Mucosa of stomach (tissue), 1 donor: ENCODE results near the gene KCNQ4.

Experiments used
- H3K27me3 ChIP-seq: one replicate; pipeline ENCODE4 v1.7.0; 2013; ENCODE audit warnings: mild to moderate bottlenecking, low read length; ENCODE audit not compliant: control insufficient read depth, insufficient read depth
- H3K36me3 ChIP-seq: one replicate; pipeline ENCODE4 v1.7.0; 2013; ENCODE audit warnings: low read length; ENCODE audit not compliant: control insufficient read depth, insufficient read depth
- H3K4me1 ChIP-seq: one replicate; pipeline ENCODE4 v1.7.0; 2013; ENCODE audit warnings: mild to moderate bottlenecking, low read length; ENCODE audit not compliant: control insufficient read depth, insufficient read depth
- H3K4me3 ChIP-seq: one replicate; pipeline ENCODE4 v1.7.0; 2013; ENCODE audit warnings: low read length
- H3K9ac ChIP-seq: one replicate; pipeline ENCODE4 v1.7.0; 2013; ENCODE audit warnings: mild to moderate bottlenecking, low read length, moderate library complexity
- H3K9me3 ChIP-seq: one replicate; pipeline ENCODE4 v1.7.0; 2013; ENCODE audit warnings: mild to moderate bottlenecking, low read length, moderate library complexity; ENCODE audit not compliant: control insufficient read depth
- donor health status: Pancreatic carcinoma.

Gene KCNQ4

DNA sequence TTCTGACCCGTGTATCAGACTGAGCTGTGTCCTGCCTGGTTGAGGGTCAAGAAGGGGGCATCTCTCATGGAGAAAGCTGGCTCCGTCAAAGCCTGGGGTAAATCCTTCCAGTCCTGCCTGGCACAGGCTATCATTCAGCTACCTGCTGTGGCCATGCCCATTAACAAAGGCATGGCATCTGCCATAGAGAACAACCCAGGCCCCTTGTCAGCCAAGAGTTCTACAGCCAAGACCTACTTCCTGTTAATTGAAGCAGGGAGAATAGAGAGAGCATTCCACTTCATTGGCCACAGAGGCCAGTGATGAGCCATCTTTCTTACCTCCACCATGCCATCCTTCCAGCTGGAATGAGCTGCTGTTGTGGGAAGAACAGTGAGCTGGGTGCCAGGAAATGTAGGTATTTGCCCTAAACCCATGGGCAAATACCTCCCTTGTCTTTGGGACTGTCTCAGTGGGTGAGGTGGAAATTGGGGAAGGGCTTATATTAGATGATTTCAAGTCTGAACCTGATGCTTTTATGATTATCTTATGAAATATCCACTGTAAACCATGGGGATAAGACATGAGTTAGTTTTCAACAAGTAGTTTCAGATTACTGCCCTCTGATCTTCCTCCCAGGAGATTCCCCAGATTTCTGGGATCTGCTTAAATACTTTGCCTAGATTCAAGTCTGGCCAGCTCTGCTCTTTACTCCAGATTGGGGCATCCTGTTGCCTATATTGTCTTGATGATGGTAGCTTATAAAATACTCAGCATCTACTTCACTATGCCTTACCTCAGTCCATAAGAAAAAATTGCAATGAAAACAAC is 11.2 kb upstream of the KCNQ4 start:
- no peak overlapping the region for H3K9ac ChIP-seq
- peaks cover 11% of the 10 kb centered on the region for H3K4me1 ChIP-seq
- H3K9me3 ChIP-seq: no peaks in the 10 kb centered on the region
- peaks cover 2% of the 10 kb centered on the region for H3K36me3 ChIP-seq
- H3K4me3 ChIP-seq: no peak overlapping the region
- H3K27me3 ChIP-seq: no peaks in the 10 kb centered on the region

DNA sequence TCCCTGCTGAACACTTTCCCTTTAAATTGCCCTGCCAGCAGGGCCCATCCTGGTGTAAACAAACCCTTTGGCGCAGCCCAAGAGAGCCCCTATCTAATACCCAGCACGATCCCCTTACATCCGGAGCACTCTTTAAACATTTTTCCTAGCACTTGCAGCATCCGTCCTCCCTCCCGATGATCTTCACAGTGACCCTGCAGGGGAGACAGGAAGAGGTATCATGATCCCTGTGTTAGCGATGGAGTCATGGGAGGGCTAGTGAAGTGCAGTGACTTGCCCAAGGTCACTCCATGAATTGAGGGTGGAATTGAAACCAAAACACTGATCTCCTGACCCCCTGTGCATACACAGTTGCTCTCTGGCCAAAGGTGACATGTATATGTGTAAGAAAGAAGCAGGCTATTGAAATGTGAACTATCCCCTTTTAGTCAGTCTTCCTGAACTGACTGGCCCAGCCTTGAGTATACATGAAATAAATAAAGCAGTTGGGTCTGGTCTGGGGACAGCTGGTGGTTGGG is 9.8 kb upstream of the KCNQ4 start:
- Histone ChIP-seq H3K36me3 (no peaks in the 10 kb centered on the region), H3K9me3 (no peaks in the 10 kb centered on the region), H3K4me3 (no peak overlapping the region), H3K4me1 (peaks cover 11% of the 10 kb centered on the region), H3K27me3 (no peaks in the 10 kb centered on the region), H3K9ac (no peak overlapping the region)

DNA sequence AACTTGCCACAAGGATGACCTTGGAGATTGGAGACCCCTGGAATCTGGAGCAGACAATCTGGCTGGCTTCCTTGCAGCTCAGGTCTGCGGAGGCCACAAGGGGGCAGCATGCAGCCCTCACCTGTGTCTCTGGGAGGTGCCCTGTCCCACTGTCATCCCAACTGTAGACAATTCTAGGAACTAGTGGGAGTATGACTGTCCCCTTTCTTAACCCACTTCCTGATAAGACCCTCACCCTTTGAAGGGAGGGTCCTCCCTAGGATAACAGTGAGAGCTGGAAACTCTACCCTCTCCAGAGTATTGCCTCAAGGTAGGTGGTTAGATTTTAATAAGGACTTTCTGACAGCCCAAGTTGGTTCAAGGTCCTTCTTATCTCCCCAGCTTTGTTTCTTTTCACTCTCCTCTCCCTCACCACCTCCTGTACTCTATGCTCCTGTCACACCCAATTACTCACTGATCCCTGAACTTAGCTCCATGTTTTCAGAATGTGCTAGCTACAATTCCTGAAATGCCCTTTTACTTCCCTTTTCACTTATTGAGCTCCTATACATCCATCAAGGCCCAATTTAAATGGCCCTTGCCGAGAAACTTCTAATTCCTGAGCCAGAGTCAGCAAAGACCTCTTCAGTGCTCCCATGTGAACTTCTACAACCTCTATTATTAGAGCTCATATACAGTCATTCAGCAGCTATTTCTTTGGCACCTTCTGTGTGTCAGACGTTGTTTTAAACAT is 9.2 kb upstream of the KCNQ4 start:
- H3K9ac ChIP-seq: no peak overlapping the region
- no peak overlapping the region for H3K4me3 ChIP-seq
- no peaks in the 10 kb centered on the region for H3K27me3 ChIP-seq
- peaks cover 11% of the 10 kb centered on the region for H3K4me1 ChIP-seq
- no peaks in the 10 kb centered on the region for H3K36me3 ChIP-seq
- H3K9me3 ChIP-seq: no peaks in the 10 kb centered on the region

DNA sequence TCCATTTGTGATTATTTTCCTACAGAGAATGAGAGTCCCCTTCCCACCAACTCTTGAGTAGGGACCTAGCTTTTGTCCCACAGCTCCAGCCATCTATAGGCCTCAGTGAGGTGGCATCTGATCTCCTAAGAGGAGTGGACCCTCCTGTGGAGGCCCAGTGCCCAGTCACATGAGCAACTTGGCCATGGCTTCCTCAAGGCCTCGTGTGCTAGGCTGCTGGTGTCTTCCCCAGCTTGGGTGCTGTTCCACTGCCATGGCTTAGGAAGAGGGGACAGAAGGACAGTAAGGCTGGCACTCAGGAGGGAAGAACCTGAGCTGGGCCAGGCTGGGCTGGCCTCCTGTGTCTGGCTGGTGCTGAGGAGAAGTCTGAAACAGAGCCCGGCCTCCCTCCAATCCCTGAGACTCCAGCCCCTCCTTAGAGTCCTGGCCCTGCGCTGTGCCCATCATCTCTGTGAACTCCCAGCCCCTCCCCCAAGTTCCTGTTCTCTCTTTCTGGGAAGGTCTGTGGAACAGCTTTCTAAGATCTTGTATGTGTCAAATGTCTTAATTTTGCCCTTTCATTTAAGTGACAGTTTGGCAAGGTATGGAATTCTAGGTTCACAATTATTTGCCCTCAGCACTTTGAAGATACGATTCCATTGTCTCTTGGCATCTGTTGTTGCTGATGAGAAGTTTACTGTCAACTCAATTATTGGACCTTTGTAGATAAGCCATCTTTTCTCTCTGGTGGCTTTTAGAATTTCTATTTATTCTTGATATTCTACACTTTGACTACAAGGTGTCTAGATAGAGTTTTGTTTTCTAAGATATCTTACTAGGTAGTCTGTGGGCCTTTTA is 7.1 kb upstream of the KCNQ4 start:
- Histone ChIP-seq H3K36me3 (no peaks in the 10 kb centered on the region), H3K9ac (no peak overlapping the region), H3K27me3 (no peaks in the 10 kb centered on the region), H3K9me3 (no peaks in the 10 kb centered on the region), H3K4me1 (peaks cover 11% of the 10 kb centered on the region), H3K4me3 (no peak overlapping the region)

DNA sequence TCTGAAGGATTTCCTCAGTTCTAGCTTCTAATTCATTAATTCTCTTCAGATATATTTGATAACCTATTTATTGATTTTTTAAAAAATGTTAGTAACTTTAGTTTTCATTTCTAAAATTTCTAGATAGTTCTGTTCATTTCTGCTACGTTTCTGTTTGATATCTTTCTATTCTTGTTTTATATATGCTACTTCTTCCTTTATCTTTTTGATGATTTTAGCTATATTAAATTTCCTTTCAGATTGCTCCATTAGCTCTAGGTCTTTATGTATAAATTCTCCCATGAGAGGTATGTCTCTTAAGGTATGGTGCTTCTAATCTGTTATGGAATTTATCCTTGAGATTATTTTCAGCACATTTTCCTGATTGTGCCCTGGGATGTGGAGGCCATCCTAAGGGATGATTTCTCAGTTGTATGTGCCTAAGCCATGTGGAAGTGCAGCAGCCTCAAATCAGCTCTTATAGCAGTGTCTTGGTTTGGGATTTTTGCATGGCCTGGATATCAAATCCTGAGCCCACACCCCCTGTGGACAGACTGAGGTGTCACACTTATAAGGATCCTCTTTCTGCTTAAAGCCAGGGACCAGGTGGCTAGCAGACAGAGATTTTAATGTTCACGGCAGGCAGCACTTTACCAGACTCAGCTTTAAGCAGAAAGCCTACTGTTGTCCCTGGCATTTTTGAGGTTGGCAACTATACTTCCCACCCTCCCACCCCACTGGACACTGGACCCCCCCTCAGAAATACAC is 6.2 kb upstream of the KCNQ4 start:
- Histone ChIP-seq H3K4me3 (no peak overlapping the region), H3K27me3 (no peaks in the 10 kb centered on the region), H3K36me3 (no peaks in the 10 kb centered on the region), H3K9ac (no peak overlapping the region), H3K4me1 (peaks cover 11% of the 10 kb centered on the region), H3K9me3 (no peaks in the 10 kb centered on the region)

DNA sequence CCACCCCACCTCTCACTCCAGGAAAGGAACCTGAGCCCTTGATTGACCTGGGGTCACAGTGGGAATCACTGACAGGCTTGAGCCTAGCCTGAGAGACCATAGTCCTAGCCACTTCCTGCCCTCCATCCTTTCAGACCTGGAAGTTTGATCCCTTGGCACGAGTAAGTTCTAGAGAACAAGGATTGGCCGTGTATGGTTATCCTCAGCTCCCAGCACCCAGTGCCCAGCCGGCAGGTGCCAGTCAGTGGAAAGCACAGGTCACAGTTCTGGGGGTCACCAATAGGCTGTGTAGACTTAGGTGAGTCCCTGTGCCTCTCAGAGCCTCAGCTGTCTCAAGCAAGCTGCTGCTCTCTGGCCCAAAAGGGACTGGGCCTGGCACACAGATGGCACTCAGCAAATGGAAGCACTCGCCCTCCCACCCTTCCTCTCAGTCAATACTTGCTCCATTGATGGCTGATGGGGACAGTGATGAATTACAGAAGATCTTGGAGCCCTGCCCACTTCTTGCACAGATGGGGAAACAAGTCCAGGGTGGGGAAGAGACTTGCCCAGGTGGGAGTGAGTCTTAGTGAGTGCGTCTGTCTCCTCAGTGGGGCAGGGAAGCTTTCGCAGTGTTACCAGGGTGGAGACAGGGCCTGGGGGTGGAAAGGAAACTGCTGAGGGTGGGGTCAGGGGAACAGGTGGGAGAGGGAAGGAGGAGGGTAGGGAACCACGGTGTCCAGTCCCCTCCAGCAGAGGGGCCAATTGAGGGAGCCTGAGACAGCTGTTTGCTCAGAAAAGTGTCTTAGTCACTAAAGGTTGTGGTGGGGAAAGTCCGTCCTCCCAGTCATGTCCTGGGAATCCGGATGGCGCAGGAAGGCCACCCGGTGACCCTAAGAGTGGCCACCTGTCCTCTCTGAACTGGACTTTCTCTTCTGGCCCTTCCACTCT is 2.6 kb upstream of the KCNQ4 start:
- Histone ChIP-seq H3K36me3 (no peaks in the 10 kb centered on the region), H3K9ac (no peak overlapping the region), H3K9me3 (no peaks in the 10 kb centered on the region), H3K4me3 (no peak overlapping the region), H3K27me3 (peaks cover 13% of the 10 kb centered on the region), H3K4me1 (peaks cover 21% of the 10 kb centered on the region)

DNA sequence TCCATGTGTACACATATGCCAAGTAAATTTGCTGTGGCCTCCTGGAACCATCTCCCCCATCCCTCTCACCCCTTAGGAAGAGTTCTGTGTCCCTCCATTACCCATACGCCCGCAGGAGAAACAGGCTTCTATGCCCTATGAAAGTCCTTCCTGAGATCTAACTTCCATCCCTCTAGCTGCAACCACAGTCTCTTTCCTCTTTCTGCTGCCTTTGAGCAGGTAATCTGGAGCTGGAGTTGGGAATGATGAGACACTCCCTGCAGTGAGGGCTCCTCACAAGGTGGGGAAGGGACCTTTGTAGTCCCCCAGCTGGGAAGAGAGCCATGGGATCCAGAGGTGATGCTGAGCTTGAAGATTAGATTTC is 2.0 kb upstream of the KCNQ4 start:
- H3K4me1 ChIP-seq: peaks cover 21% of the 10 kb centered on the region
- H3K36me3 ChIP-seq: no peaks in the 10 kb centered on the region
- no peak overlapping the region for H3K4me3 ChIP-seq
- peaks cover 13% of the 10 kb centered on the region for H3K27me3 ChIP-seq
- no peaks in the 10 kb centered on the region for H3K9me3 ChIP-seq
- no peak overlapping the region for H3K9ac ChIP-seq

DNA sequence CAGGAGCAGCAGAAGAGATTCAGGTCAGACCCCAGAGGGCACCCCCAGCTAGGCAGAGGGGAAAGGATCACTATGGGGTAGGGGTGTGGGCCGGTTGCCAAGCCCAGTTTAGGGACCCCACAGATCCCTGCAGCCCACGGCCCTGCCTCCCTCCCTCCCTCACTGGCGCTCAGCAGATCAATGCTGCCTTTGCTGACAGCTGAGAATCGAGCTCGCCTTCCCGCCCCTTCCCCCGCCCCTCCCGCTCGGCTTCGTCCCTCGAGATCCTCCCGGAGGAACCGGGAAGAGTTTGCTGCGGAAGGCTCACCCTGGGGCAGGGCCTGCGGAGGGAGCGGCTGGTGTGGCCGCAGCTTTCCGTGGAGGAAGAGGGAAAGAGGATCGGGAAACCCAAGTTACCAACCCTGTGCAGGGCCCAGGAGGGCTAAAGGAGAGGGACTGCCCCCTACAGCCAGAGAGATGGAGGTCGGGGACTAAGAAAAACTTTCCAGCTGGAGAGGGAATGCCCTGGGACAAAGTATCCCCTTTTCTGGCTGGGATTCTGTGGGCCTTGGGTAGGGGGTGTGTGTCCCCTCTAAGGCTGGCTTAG is 1.1 kb upstream of the KCNQ4 start:
- H3K4me1 ChIP-seq: peaks cover 21% of the 10 kb centered on the region
- no peak overlapping the region for H3K9ac ChIP-seq
- no peak overlapping the region for H3K4me3 ChIP-seq
- peaks cover 13% of the 10 kb centered on the region for H3K27me3 ChIP-seq
- no peaks in the 10 kb centered on the region for H3K36me3 ChIP-seq
- no peaks in the 10 kb centered on the region for H3K9me3 ChIP-seq

DNA sequence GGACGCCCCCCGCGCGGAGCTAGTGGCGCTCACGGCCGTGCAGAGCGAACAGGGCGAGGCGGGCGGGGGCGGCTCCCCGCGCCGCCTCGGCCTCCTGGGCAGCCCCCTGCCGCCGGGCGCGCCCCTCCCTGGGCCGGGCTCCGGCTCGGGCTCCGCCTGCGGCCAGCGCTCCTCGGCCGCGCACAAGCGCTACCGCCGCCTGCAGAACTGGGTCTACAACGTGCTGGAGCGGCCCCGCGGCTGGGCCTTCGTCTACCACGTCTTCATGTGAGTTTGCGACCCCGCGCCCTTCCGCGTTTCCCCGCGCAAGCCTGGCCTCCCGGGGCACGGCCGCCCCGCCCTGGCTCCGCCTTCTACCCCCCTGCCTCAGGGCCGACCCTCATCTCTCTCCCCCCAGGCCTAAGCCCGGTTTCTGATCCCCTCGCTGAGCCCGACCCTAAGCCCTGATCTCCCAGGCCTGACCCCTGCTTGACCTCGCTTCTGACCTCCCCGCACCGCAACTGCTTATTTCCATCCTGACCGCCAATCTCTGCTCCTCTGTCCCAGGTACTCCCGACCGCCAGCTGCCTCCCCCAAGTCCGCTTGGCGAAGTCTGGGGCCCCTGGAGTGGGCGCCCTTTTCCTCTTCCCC is 669 bp downstream of the KCNQ4 start:
- peaks cover 21% of the 10 kb centered on the region for H3K4me1 ChIP-seq

DNA sequence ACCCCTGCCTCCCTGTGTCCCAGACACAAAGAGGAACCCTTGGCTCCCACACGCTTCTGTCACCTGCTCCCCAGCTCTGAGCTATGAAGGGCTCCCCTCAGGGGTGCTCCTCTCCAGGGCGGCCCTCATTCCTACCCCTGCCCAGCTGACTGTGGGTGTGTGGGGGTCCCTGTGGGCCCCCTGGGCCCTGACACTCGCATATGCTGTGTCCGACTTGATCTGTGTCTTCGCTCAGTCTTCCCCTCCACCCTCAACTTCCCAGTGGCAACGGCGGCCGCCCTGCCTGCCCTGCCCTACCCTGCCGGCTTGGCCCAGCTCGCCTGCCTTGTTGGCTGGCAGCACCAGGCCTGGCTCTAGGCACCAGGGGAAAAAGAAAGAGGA is 1.2 kb downstream of the KCNQ4 start:
- peaks cover 13% of the 10 kb centered on the region for H3K27me3 ChIP-seq
- no peaks in the 10 kb centered on the region for H3K9me3 ChIP-seq
- H3K4me1 ChIP-seq: peaks cover 21% of the 10 kb centered on the region
- H3K4me3 ChIP-seq: no peak overlapping the region
- H3K9ac ChIP-seq: peak overlapping the region; percentile 50
- no peaks in the 10 kb centered on the region for H3K36me3 ChIP-seq

More for the DNA sequence above, 669 bp downstream of the KCNQ4 start:
- peaks cover 13% of the 10 kb centered on the region for H3K27me3 ChIP-seq
- H3K9ac ChIP-seq: peak overlapping the region; percentile 50
- H3K9me3 ChIP-seq: no peaks in the 10 kb centered on the region
- H3K4me3 ChIP-seq: no peak overlapping the region
- no peaks in the 10 kb centered on the region for H3K36me3 ChIP-seq
